ENCODE data around the gene TNIK. TPM values are rescaled to one million over a fixed set of nuclear protein-coding genes. Genes with fewer than 3 reads are reported as not detected.
A peak's percentile ranks its signal among the peaks of the same experiment; 100 is the strongest.

The TNIK gene
- total and polyA plus RNA-seq, 10 of the 15 experiments (the other 5 are each of a cell fraction or from before 2014, with no cell fraction given), result 13.9 to 74.3 (median 48.2) TPM

- TF ChIP-seq SUPT20H (IDR thresholded peaks at IDR 0.05; ENCODE audit: borderline replicate concordance, control insufficient read depth, low read depth, low read length) (no peak), MTA3 (IDR thresholded peaks at IDR 0.05; ENCODE audit: borderline replicate concordance, low read length) (peak; percentile 70; the same call in 1 of the 2 replicates), DPF2 (IDR thresholded peaks at IDR 0.05) (peak; percentile 94), ZNF592 (IDR thresholded peaks at IDR 0.05) (no peak), POU2F2 (IDR thresholded peaks at IDR 0.05; ENCODE audit: borderline replicate concordance, low read depth, low read length) (no peak), SRF (IDR thresholded peaks at IDR 0.05; ENCODE audit: low read depth in 2 of 2, low read length in 2 of 2) (0 out of 4 replicates have a peak, but pooled peaks of 1 of the 2 experiments have one; percentile 4), CHD1 (IDR thresholded peaks at IDR 0.05; ENCODE audit: low read depth, low read length) (no peak), IRF3 (IDR thresholded peaks at IDR 0.05) (no peak), PBX3 (IDR thresholded peaks at IDR 0.05; ENCODE audit: insufficient replicate concordance, low read depth, low read length) (no peak), RUNX3 (IDR thresholded peaks at IDR 0.05; ENCODE audit: low read length) (peak; percentile 64), PML (IDR thresholded peaks at IDR 0.05; ENCODE audit: low read length) (peak; percentile 70; the same call in 1 of the 2 replicates), POLR2AphosphoS5 (IDR thresholded peaks at IDR 0.05; ENCODE audit: low read length) (no peak), PRDM15 (CRISPR knock-in tag; IDR thresholded peaks at IDR 0.05) (no peak), IKZF1 (conservative IDR thresholded peaks at IDR 0.05) (peak; percentile 43), STAT1 (conservative IDR thresholded peaks at IDR 0.05) (no peak), MXI1 (IDR thresholded peaks at IDR 0.05; ENCODE audit: low read depth, low read length) (no peak), POLR2A (IDR thresholded peaks at IDR 0.05; ENCODE audit: low read depth, low read length) (no peak)
These were observed 211.6 kb downstream of the TNIK start (continued) for GRCh38 chr3:171248426-171249111.

All from GM12878 (cell line).